ENCODE data around the gene MDM1.

GRCh38 chr12:68304626-68305025, 27.5 kb downstream of the MDM1 start:
- TF ChIP-seq CTCF (conservative IDR thresholded peaks at IDR 0.05) (no peak), EZH2 (IDR thresholded peaks at IDR 0.05; ENCODE audit: low read depth) (no peak)
